GM21723 (cell line): ENCODE results near the gene RPL31.
A peak's percentile ranks its signal among the peaks of the same experiment; 100 is the strongest.

Experiments used
- ATAC-seq: cut with Tn5 transposase; IDR thresholded peaks from one replicate; pipeline ENCODE4 v1.9.1; 2021; ENCODE audit warnings: mild to moderate bottlenecking, moderate library complexity; ENCODE audit not compliant: unreplicated experiment

RPL31 gene

DNA sequence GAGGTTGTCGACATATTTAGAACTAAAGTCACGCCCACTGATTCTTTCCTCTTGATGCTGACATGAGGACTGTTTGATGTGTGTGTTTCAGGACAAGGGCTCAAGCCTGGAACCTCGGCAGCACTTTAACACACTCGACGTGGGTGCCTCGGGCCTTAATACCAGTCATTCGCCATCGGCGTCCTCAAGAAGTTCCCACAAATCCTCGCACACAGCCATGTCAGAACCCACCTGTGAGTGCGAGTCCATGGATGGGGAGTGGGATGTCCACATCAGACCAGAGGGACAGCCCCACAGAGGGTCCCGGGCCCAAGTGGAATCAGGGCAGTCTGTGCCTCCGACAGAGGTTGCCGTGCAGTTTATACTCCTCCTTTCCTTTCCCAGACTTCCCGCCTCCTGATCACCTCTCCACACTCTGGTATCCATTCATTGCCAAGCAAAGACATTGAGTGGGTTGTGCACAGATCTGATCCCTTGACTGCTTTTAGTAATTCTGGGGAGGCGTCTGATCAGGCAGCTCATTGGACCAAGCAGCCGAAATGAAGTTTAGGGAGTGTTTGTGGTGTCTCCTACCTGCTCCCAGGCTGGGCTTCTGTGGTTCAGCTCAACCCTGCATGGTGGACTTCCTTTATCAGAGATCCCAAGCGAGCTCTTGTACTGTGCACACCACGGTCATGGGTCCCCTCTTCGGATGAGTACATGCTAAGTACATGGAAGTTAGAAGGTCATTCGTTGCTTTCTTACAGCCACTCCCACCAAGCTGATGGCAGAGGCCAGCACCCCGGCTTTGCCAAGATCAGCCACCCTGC is 27.2 kb upstream of the RPL31 start:
- ATAC-seq: no peak

DNA sequence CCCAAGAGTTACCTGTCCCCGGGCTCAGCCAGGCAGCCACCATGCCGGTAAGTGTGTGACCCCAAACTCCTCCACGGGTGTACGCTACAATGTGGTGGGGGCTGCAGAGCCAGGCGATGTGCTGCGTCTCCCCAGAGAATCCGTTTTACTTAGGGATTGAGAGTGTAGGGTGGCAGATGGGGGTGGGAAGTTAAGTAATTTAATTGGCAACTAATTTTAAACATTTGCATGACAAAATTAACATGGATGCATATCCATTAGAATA is 26.6 kb upstream of the RPL31 start:
- ATAC-seq: no peak

DNA sequence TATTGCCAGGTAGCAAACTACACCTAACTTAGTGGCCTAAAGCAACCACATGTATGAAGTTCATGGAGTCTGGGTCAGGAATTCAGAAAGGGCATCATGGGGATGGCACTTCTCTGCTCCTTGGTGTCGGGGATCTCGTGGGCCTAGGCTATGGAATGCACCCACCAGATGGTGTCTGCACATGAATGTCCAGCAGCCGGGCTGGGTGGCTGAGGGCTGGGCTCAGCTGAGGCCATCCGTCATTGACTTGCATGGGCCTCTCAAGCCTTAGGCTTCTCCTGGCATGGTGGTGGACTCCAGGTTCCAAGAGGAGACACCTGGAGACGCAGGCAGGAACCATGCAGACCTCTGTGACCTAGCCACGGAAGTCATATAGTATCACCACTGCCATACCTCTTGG is 26.0 kb upstream of the RPL31 start:
- ATAC-seq: no peak

DNA sequence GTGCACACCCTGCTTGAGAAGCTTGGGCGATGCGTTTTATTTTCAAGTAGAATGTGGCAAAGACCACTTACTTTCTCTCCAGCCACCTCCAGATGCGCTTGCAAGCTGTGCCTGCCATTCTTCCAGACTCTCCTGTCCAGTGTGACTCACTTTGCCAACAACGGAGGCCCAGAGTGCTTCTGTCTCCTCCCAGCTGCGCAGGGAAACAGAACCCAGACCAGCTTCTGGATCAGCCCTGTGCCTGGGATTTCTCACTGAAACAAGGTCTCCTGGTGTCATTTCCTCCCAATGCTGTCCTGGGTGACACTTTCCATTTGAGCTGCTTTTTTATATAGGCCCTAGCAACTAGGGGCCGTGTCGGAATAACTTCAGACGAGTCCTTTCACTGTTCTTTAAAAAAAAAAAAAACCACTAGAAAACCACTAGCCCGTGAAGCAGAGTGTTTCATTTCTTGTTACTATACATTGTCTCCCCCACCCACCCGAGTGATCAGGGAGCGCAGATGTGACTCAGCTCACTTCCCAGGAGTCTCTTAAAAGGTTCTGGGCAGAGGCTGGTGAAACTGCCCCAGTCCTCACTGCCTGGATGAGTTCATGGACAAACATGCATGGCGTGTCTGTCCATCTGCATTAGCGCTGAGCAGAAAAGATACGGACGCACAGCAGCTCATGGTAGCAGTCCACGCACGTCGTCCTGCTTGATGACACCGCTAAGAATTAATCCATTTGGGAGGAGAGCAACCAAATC is 25.3 kb upstream of the RPL31 start:
- peak; percentile 91 for ATAC-seq

DNA sequence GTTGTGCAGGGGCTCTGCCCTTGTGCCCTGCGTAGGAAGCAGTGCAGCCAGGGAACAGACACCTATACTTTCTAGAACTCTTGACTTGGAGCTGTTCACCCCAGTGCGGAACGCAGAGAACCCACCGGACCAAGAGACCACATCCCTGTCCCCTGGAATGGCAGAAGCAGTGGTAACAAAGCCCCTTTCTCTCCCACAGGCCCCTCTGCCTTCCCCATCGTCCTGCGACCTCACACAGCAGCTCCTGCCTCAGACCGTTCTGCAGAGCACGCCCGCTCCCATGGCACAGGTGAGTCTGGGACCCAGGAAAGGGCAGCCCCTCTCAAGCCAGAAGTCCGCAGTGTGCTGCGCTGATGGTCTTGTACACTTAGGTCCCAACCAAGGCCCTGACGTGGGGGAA is 24.6 kb upstream of the RPL31 start:
- no peak for ATAC-seq

DNA sequence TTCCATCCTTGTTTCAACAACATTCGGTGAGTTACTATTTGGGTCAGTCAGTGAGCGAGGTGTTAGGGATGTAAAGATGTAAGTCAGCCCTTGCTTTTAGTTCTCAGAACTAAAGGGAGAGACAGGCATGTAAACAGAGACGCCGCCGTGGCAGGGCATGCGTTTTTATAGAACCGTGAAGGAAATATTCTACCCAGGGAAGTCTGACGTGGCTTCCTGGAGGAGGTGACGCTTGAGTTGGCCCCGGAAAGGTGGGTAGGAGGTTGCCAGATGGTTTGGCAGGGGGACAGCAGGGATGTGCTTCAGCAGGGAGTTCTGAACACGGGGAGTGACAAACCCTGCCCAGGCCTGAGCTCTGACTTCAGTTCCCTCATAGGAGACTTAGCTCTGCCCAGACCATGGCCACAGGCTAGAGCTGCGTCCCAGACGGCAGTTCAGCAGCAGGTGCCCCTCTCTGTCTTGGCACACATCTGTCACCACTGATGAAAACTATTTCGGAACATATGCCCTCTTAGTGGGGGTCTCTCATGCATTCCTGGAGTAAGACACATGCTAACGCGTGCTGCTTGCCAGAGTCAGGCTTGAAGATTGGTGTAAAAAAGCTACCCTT is 23.4 kb upstream of the RPL31 start:
- ATAC-seq: no peak

DNA sequence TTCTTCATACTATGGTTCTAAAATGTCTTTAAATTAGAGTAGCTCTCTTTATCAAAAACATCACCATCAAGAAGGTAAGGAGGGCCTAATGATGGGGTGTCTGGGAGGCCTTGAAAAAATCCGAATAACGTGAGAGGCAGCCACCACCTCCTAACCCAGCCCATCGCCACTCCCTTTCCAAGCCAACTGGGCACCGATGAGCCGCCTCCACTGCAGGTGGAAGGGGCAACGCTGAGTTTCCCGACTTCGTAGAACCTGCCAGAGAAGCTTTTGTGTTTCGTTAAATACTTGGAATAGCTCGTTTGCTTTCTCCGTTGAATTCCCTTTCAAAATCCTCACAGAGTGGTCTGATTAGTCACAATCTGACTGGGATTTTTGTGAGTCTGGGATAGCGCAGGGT is 22.0 kb upstream of the RPL31 start:
- no peak for ATAC-seq

DNA sequence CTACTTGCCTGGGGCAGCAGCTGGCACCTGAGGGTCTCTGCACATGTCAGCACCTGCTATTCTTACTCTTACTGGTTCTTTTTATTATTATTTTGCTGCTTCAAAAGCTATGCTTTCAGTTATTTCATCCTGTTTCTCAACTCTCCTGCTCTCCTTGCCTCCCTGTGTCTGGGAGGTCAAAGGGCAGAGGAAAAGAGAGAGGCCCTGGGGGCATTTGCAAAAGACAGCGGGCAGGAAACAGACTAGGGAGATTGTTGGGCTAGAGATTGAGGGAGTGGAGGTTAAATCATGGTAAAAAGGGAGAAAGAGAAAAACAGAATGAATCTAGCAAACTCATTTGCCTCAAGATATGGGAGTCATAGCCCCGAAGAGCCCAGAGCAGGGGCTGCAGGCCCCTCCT is 21.1 kb upstream of the RPL31 start:
- no peak for ATAC-seq

DNA sequence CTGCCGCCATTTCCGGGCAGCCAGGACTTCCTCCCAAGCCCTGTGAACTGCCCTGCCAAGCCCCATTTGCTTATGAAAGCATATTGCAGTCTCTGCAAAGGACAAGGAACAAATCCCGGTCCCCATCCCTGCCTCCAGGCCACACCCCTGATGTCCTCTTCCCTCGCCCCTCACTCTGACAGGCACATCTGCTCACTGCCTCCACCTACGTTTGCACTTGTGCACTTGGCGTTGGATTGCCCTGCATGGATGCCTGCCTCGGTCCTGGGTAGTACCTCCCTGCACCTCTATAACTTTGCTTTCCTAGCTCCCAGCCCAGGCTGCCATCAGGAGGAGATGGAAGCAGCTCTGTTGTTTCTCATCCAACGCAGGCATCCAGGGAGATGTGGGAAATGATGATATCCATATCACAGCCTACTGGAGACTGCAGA is 19.6 kb upstream of the RPL31 start:
- no peak for ATAC-seq

DNA sequence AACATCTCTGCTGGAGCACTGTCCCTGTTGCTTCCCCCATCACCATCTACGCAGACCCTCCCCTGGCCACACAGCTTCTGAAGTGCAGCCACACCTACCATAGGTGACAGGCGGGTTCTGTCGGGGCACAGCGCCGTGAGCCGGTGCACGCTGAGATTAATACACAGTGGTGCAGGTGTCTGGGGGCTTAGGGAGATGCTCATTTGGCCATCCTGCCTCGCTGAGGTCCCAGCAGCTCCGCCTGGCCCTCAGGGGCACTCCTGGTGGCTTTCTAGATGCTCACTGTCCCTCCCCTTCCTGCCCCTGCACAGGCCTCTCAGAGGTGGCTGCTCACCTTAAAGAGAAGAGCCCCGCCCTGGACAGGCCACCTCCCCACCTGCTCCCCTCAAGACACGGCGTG is 18.9 kb upstream of the RPL31 start:
- no peak for ATAC-seq

DNA sequence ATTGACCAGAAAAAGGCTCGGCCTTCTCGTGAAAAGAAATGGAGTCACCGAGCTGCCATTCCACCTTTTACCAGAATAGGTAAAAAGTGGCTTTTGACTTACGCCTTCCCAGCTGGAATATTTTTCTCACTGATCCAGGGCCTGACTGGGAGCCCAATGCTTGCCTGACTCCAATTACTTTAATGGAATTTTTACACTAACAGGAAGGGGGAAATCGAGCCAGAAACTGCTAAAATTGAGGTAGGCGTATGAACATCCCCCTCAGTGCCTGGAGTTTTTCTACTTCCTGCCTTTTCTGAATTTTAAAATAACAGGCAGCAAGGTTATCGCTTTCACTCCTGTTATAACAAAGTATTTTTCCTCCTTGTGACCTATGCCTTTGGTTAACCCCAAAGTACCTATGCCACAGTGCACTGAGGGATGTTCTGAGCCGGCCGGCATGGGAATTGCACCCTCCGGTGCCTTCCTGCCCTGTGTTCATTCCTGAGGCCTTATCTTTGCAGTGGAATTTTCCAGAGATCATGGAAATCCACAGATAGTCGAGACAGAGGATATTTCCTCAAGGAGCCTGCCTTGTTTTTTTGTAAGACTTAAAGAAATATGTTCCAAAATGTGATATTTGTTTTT is 18.3 kb upstream of the RPL31 start:
- no peak for ATAC-seq

DNA sequence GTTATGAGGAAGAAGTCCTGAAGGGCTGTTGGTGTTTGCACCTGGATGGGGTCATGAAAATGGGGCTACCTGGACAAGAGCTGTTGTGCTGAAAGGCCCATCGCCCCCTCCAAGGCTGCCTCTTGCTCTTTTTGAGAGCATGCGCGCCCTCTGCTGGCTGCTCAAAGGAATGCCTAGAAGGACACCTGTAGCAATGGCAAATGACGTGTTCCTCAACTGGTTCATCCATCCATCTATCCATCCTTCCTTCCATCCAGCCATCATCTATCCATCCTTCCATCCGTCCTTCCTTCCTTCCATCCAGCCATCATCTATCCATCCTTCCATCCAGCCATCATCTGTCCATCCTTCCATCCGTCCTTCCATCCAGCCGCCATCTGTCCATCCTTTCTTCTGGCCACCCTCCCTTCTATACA is 17.2 kb upstream of the RPL31 start:
- ATAC-seq: no peak

DNA sequence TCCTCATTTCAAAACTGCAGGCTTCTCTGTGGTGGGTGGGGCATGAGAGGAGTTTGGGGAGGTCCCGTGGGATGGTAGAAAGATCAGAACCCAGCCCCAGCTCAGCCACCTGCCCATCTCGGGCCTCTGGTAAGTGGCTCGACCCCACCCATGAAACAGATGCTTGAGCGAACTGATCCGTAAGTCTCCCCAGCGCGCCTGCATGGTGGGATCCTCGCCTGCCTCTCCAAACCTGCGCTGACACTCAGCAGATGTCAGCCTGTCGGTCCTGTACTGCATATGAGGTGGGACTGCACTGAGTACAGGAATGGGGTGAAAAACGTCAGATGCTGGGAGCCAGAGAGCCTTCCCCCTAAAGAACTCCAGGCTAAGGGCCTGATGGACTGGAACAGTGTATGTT is 15.9 kb upstream of the RPL31 start:
- ATAC-seq: no peak

DNA sequence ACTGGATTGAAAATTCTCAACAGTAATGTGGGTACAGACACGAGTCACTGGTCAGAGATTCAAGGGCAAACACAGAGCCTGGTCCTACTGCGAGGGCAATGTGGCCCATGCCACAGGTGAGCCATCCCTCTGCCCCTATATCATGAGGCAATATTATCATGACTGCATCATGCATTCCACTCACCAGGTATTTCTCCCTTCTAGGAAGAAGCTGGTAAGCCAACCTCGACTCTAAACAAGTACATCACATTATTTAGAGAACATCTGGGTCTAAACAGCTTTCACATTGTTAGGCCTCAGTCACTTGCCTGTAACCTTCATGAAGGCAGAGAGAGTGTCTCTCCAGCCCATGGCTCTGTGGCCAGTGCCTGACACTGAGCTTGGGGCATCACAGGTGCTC is 14.6 kb upstream of the RPL31 start:
- ATAC-seq: no peak

DNA sequence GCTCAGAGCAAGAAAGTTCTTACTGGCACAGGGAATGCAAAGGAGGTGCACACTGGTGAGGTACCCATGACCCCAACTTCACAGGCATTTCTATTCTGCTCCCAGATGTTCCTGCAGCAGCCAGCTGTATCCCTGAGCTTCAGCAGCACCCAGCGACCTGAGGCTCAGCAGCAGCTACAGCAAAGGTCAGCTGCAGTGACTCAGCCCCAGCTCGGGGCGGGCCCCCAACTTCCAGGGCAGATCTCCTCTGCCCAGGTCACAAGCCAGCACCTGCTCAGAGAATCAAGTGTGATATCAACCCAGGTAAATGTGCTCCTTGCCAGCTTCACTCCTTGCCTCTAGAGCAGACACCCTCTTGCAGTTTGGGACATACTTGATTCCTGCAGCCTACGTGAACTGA is 14.1 kb upstream of the RPL31 start:
- ATAC-seq: no peak

DNA sequence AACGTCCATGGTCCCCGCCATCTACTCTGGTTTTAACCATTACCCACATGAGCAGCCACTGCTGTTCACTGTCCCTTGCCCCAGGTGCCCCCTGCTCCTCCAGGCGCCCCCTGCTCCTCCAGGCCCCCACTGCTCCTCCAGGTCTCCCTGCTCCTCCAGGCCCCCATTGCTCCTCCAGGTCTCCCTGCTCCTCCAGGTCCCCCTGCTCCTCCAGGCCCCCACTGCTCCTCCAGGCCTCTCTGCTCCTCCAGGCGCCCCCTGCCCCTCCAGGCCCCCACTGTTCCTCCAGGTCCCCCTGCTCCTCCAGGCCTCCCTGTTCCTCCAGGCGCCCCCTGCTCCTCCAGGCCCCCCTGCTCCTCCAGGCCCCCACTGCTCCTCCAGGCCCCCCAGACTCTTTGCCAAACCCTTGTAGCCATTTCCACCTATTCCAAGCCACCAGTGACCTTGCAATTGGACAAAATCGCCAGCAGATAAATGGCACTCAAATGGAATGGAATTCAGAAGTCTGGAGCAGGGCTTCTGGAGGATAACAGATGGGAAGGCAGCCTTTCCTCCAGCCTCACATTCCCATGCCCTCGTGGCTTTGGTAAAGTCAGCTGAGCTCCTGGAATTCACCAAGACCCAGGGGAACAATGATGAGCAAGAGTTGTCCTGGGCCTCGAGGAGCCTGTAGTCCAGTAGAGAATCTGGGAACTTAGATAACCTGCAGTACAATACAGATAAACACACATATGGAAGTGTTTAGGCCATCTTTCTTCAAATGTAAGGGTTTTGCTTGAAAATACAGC is 13.3 kb upstream of the RPL31 start:
- no peak for ATAC-seq

DNA sequence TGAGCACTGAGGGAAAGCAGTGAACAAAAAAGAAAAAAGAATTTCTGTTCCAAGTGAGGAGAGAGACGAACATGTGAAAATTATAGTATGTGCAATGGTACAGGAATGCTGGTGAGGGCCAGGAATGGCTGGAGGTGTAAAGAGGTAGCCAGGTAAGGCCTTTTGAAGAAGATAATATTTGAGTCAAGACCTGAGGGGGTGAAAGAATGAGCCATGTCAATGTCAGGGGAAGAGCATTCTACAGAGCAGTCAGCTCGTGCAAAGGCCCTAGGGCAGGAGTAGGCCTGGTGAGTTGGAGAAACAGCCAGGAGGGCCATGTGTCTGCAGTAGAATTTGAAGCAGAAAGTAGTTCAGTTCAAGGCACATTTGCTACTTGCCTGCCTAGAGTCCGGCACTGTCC is 12.4 kb upstream of the RPL31 start:
- no peak for ATAC-seq

DNA sequence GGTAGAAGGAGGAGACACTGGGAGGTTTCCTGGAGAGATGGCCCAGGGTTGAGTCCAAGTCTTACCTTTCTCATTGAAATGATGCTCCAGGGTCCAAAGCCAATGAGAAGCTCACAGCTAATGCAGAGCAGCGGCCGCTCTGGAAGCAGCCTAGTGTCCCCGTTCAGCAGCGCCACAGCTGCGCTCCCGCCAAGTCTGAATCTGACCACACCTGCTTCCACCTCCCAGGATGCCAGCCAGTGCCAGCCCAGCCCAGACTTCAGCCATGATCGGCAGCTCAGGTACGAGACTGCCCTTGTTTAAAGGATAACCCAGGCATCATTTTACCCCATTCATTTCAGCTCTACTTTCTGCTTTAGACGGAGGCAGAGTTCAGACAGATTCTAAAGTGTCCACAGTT is 11.9 kb upstream of the RPL31 start:
- ATAC-seq: no peak

DNA sequence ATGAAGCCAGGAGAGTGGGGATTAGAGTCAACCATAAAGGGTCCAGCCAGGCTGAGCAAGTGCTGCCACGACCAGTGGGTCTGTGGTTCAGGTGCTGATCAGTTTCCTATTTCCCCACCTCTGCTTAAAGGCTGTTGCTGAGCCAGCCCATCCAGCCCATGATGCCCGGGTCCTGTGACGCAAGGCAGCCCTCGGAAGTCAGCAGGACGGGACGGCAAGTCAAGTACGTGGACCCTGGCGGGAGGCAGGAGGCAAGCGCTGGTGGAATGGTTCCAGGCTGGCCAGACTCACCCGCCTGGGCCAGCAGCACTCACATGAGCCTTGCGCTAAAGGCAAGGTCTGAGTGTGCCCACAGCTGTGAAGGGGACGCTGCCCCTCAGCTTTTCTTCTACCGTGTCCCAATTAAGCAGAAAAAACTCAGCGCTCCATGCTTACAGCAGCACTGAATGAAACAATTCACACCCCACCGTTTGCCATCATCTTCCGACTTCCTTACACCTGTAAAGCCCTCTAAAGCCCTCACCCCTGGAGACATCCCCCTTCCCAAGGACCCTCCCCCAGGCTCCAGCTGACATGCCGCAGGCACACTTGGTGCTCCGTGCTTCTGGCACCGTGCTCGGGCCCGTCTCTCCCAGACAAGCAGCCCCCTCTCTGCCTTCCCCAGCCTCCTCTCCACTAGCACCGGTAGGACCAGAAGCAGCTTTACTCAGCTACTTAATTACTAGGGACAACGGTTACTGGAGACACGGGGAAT is 11.3 kb upstream of the RPL31 start:
- ATAC-seq: no peak

DNA sequence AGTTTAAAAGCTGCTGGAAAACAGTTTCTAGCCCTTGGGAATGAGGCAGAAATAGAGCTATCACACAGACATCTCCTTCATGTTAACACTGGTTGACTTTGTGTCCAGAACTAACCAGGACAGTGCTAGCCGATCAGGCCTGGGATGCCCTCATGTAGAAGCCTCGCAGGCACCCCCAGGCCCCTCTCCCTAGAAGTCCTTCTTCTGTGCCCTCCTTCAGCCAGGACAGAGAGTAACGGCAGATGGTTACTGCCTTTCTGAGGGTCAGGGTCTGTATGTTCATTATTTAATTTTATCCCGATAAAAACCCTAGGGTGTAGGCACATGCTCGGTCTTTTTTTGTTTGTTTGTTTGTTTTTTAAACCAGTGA is 10.7 kb upstream of the RPL31 start:
- ATAC-seq: no peak
